Nephron progenitor cell (in vitro differentiated cells): ENCODE results near the gene ERICH2.
A peak's percentile ranks its signal among the peaks of the same experiment; 100 is the strongest.
"Not testable (repeated sequence)": the region's sequence is repeated elsewhere in the genome, so short reads cannot be mapped to it uniquely, and the experiment has no call there.

Source experiments
- DNase-seq: peaks from one replicate; pipeline ENCODE4 v3.0.0; 2021
- H3K27ac Mint-ChIP-seq: 2 replicates; pipeline ENCODE4 v1.8.0; 2021; ENCODE audit warnings: mild to moderate bottlenecking, moderate library complexity, mixed read lengths
- H3K27me3 Mint-ChIP-seq: 2 replicates; pipeline ENCODE4 v1.8.0; 2021; ENCODE audit warnings: mild to moderate bottlenecking, low read depth, mixed read lengths; ENCODE audit not compliant: poor library complexity
- H3K36me3 Mint-ChIP-seq: 2 replicates; pipeline ENCODE4 v1.8.0; 2021; ENCODE audit warnings: low read depth, mixed read lengths
- H3K4me1 Mint-ChIP-seq: 2 replicates; pipeline ENCODE4 v1.8.0; 2021; ENCODE audit warnings: mixed read lengths
- H3K4me3 Mint-ChIP-seq: 2 replicates; pipeline ENCODE4 v1.8.0; 2021; ENCODE audit warnings: mild to moderate bottlenecking, moderate library complexity, mixed read lengths
- H3K9me3 Mint-ChIP-seq: 2 replicates; pipeline ENCODE4 v1.8.0; 2021; ENCODE audit warnings: mild to moderate bottlenecking, moderate library complexity, mixed read lengths
- CTCF ChIP-seq: fragments of 200-600 bp; sonication (generic); IDR thresholded peaks from 2 replicates; pipeline ENCODE4 v1.5.0; 2021; ENCODE audit warnings: antibody characterized with exemption

The ERICH2 gene

GRCh38 chr2:170747921-170748320 lies 22.3 kb upstream of the ERICH2 start:
- H3K4me1 Mint-ChIP-seq: peaks cover 16% of the 10 kb centered on the region
- TF ChIP-seq CTCF: no peak
- H3K27ac Mint-ChIP-seq: no peak overlapping the region
- H3K4me3 Mint-ChIP-seq: no peak overlapping the region
- no peak for DNase-seq
- H3K9me3 Mint-ChIP-seq: peaks cover 7% of the 10 kb centered on the region
- H3K27me3 Mint-ChIP-seq: no peaks in the 10 kb centered on the region
- no peaks in the 10 kb centered on the region for H3K36me3 Mint-ChIP-seq

GRCh38 chr2:170751555-170751954 lies 18.6 kb upstream of the ERICH2 start:
- not testable (repeated sequence) for H3K27me3 Mint-ChIP-seq, H3K4me3 Mint-ChIP-seq, H3K36me3 Mint-ChIP-seq

GRCh38 chr2:170761572-170761971 lies 8.6 kb upstream of the ERICH2 start:
- H3K9me3 Mint-ChIP-seq: peaks cover 4% of the 10 kb centered on the region
- H3K4me1 Mint-ChIP-seq: peaks cover 20% of the 10 kb centered on the region
- no peak overlapping the region for H3K27ac Mint-ChIP-seq
- peaks cover 3% of the 10 kb centered on the region for H3K27me3 Mint-ChIP-seq
- TF ChIP-seq CTCF: no peak
- DNase-seq: no peak
- no peak overlapping the region for H3K4me3 Mint-ChIP-seq
- H3K36me3 Mint-ChIP-seq: no peaks in the 10 kb centered on the region

More at GRCh38 chr2:170751555-170751954, 18.6 kb upstream of the ERICH2 start:
- not testable (repeated sequence) for H3K27ac Mint-ChIP-seq, H3K4me1 Mint-ChIP-seq, H3K9me3 Mint-ChIP-seq, DNase-seq

- no peak overlapping the region for H3K4me3 Mint-ChIP-seq
- no peaks in the 10 kb centered on the region for H3K36me3 Mint-ChIP-seq
These were observed 7.4 kb upstream of the ERICH2 start for GRCh38 chr2:170762760-170763159.

GRCh38 chr2:170763232-170763631 lies 6.9 kb upstream of the ERICH2 start:
- no peak for DNase-seq
- Mint-ChIP-seq H3K4me1 (peaks cover 26% of the 10 kb centered on the region), H3K4me3 (no peak overlapping the region), H3K36me3 (no peaks in the 10 kb centered on the region), H3K27ac (peak overlapping the region; percentile 53), H3K9me3 (peaks cover 4% of the 10 kb centered on the region), H3K27me3 (peaks cover 3% of the 10 kb centered on the region)
- TF ChIP-seq CTCF: no peak

More at GRCh38 chr2:170762760-170763159, 7.4 kb upstream of the ERICH2 start:
- H3K27ac Mint-ChIP-seq: peak overlapping the region; percentile 53
- H3K27me3 Mint-ChIP-seq: peaks cover 3% of the 10 kb centered on the region
- peaks cover 4% of the 10 kb centered on the region for H3K9me3 Mint-ChIP-seq
- DNase-seq: no peak
- TF ChIP-seq CTCF: no peak
- peaks cover 24% of the 10 kb centered on the region for H3K4me1 Mint-ChIP-seq

GRCh38 chr2:170764880-170765261 lies 5.3 kb upstream of the ERICH2 start:
- no peak for DNase-seq
- no peaks in the 10 kb centered on the region for H3K36me3 Mint-ChIP-seq
- H3K27me3 Mint-ChIP-seq: peaks cover 3% of the 10 kb centered on the region
- peaks cover 29% of the 10 kb centered on the region for H3K4me1 Mint-ChIP-seq
- H3K4me3 Mint-ChIP-seq: no peak overlapping the region
- peaks cover 2% of the 10 kb centered on the region for H3K9me3 Mint-ChIP-seq
- TF ChIP-seq CTCF: no peak
- H3K27ac Mint-ChIP-seq: no peak overlapping the region
